ENCODE data around the gene STK17A. TPM values are rescaled to one million over a fixed set of nuclear protein-coding genes. Genes with fewer than 3 reads are reported as not detected.

STK17A gene
- total RNA-seq, 2 donors from 2014 or later: 15.6 to 18.4 TPM

DNA sequence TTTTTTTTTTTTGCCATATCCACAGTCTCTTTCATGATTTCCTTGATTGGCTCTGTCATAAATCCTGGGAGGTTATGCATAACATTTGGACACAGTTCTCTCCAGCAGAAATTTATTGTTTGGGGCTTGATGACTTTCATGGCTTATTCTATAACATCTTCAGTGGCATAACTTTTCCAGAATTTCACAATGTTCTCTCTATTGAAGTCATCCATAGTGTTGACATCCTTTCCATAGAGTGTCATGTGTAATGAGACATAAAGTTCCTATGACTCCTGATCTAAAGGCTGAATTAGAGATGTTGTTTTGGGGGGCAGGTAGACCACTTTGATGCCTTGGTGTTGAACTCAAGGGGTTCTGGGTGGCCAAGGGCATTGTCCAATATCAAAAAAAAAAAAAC lies 36.7 kb upstream of the STK17A start:
- no peak overlapping the region for H3K4me3 ChIP-seq (ENCODE audit: low read length)
- Mint-ChIP-seq H3K9me3 (no peaks in the 10 kb centered on the region), H3K4me1 (no peaks in the 10 kb centered on the region), H3K27ac (no peak overlapping the region), H3K4me3 (no peak overlapping the region), H3K36me3 (ENCODE audit: low read depth) (no peaks in the 10 kb centered on the region), H3K27me3 (ENCODE audit: insufficient read depth) (peaks cover 1% of the 10 kb centered on the region)
- H3K36me3 ChIP-seq (ENCODE audit: control insufficient read depth, insufficient read depth, low read length): no peaks in the 10 kb centered on the region
- H3K9me3 ChIP-seq (ENCODE audit: control insufficient read depth, low read length): peaks cover 8% of the 10 kb centered on the region
- no peak overlapping the region for H3K9ac ChIP-seq (ENCODE audit: extremely low read depth, low read length, poor library complexity, severe bottlenecking)
- H3K27ac ChIP-seq (ENCODE audit: low read depth, low read length): no peak overlapping the region
- DNase-seq: no peak
- no peaks in the 10 kb centered on the region for H3K4me1 ChIP-seq (ENCODE audit: control insufficient read depth, insufficient read depth, low read length)
- TF ChIP-seq, protein P1, sequence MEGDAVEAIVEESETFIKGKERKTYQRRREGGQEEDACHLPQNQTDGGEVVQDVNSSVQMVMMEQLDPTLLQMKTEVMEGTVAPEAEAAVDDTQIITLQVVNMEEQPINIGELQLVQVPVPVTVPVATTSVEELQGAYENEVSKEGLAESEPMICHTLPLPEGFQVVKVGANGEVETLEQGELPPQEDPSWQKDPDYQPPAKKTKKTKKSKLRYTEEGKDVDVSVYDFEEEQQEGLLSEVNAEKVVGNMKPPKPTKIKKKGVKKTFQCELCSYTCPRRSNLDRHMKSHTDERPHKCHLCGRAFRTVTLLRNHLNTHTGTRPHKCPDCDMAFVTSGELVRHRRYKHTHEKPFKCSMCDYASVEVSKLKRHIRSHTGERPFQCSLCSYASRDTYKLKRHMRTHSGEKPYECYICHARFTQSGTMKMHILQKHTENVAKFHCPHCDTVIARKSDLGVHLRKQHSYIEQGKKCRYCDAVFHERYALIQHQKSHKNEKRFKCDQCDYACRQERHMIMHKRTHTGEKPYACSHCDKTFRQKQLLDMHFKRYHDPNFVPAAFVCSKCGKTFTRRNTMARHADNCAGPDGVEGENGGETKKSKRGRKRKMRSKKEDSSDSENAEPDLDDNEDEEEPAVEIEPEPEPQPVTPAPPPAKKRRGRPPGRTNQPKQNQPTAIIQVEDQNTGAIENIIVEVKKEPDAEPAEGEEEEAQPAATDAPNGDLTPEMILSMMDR (conservative IDR thresholded peaks at IDR 0.05): no peak
- no peaks in the 10 kb centered on the region for H3K27me3 ChIP-seq (ENCODE audit: control insufficient read depth, insufficient read depth, low read length, poor library complexity, severe bottlenecking)

GRCh38 chr7:43550427-43550826 lies 32.5 kb upstream of the STK17A start:
- Histone ChIP-seq H3K9ac (ENCODE audit: extremely low read depth, low read length, poor library complexity, severe bottlenecking) (no peak overlapping the region), H3K9me3 (ENCODE audit: control insufficient read depth, low read length) (peaks cover 8% of the 10 kb centered on the region), H3K27me3 (ENCODE audit: control insufficient read depth, insufficient read depth, low read length, poor library complexity, severe bottlenecking) (no peaks in the 10 kb centered on the region), H3K27ac (ENCODE audit: low read depth, low read length) (no peak overlapping the region), H3K4me1 (ENCODE audit: control insufficient read depth, insufficient read depth, low read length) (no peaks in the 10 kb centered on the region), H3K36me3 (ENCODE audit: control insufficient read depth, insufficient read depth, low read length) (no peaks in the 10 kb centered on the region), H3K4me3 (ENCODE audit: low read length) (no peak overlapping the region)
- H3K4me3 Mint-ChIP-seq: no peak overlapping the region
- H3K4me1 Mint-ChIP-seq: no peaks in the 10 kb centered on the region
- 92 to 96% methylated on average over 4 to 16 of the region's 16 CpGs for WGBS, 2 experiments (ENCODE audit: insufficient coverage in 1 of 2, insufficient read length in 1 of 2)
- peaks cover 1% of the 10 kb centered on the region for H3K27me3 Mint-ChIP-seq (ENCODE audit: insufficient read depth)
- no peak overlapping the region for H3K27ac Mint-ChIP-seq
- TF ChIP-seq, protein P1 (conservative IDR thresholded peaks at IDR 0.05): no peak
- no peak for DNase-seq
- no peaks in the 10 kb centered on the region for H3K36me3 Mint-ChIP-seq (ENCODE audit: low read depth)
- no peaks in the 10 kb centered on the region for H3K9me3 Mint-ChIP-seq

- no peak overlapping the region for H3K4me3 Mint-ChIP-seq
Measured at GRCh38 chr7:43552122-43552521, 30.8 kb upstream of the STK17A start.

More at GRCh38 chr7:43552122-43552521, 30.8 kb upstream of the STK17A start:
- H3K4me1 ChIP-seq (ENCODE audit: control insufficient read depth, insufficient read depth, low read length): no peaks in the 10 kb centered on the region
- no peaks in the 10 kb centered on the region for H3K36me3 ChIP-seq (ENCODE audit: control insufficient read depth, insufficient read depth, low read length)
- H3K27ac ChIP-seq (ENCODE audit: low read depth, low read length): no peak overlapping the region
- TF ChIP-seq, protein P1 (conservative IDR thresholded peaks at IDR 0.05): no peak
- H3K36me3 Mint-ChIP-seq (ENCODE audit: low read depth): no peaks in the 10 kb centered on the region
- WGBS, 2 experiments (ENCODE audit: insufficient coverage in 1 of 2, insufficient read length in 1 of 2): 91 to 93% methylated on average over 7 to 8 of the region's 8 CpGs
- H3K27me3 ChIP-seq (ENCODE audit: control insufficient read depth, insufficient read depth, low read length, poor library complexity, severe bottlenecking): no peaks in the 10 kb centered on the region
- no peak for DNase-seq
- H3K4me1 Mint-ChIP-seq: peaks cover 7% of the 10 kb centered on the region
- no peak overlapping the region for H3K27ac Mint-ChIP-seq
- H3K9me3 Mint-ChIP-seq: no peaks in the 10 kb centered on the region
- no peak overlapping the region for H3K9ac ChIP-seq (ENCODE audit: extremely low read depth, low read length, poor library complexity, severe bottlenecking)
- peaks cover under 1% of the 10 kb centered on the region for H3K9me3 ChIP-seq (ENCODE audit: control insufficient read depth, low read length)
- no peak overlapping the region for H3K4me3 ChIP-seq (ENCODE audit: low read length)
- peaks cover 1% of the 10 kb centered on the region for H3K27me3 Mint-ChIP-seq (ENCODE audit: insufficient read depth)

Data from endodermal cell (in vitro differentiated cells).